Right lobe of liver (tissue), 6 donors: ENCODE results near the gene ARSB. TPM values are rescaled to one million over a fixed set of nuclear protein-coding genes. Genes with fewer than 3 reads are reported as not detected.
"Not testable (repeated sequence)": the region's sequence is repeated elsewhere in the genome, so short reads cannot be mapped to it uniquely, and the experiment has no call there.

Experiments used
- ATAC-seq, 4 donors: fragments of 200-7000 bp; cut with Tn5 transposase; one replicate each; pipeline ENCODE4 v1.9.1; 2020; ENCODE audit warnings: mild to moderate bottlenecking in 4 of 4, moderate library complexity in 4 of 4
- DNase-seq, 3 donors: peaks; one replicate each; pipeline ENCODE4 v3.0.0-alpha.2; 2020
- H3K27ac ChIP-seq, 3 donors: fragments of 200-600 bp; one replicate each; pipeline ENCODE4 v1.8.0; 2022
- H3K27me3 ChIP-seq, 2 donors: fragments of 200-600 bp; one replicate each; pipeline ENCODE4 v1.8.0; 2022
- H3K36me3 ChIP-seq, 4 donors: fragments of 200-600 bp; sonication (generic) in 1 of 4; one replicate each; pipeline versions ENCODE4 v1.5.1 to v1.8.0; 2017 to 2022; ENCODE audit warnings: control low read depth in 1 of 4
- H3K4me1 ChIP-seq, 4 donors: fragments of 200-600 bp; sonication (generic) in 1 of 4; one replicate each; pipeline versions ENCODE4 v1.5.1 to v1.8.0; 2017 to 2022; ENCODE audit warnings: control low read depth in 1 of 4
- H3K4me3 ChIP-seq, 3 donors: fragments of 200-600 bp; one replicate each; pipeline ENCODE4 v1.8.0; 2022
- H3K9me3 ChIP-seq, 4 donors: fragments of 200-600 bp; sonication (generic) in 1 of 4; one replicate each; pipeline versions ENCODE4 v1.5.1 to v1.8.0; 2017 to 2022; ENCODE audit warnings: control low read depth in 1 of 4
- POLR2A ChIP-seq: fragments of 450-650 bp; IDR thresholded peaks from one replicate; pipeline ENCODE4 v1.6.1; 2017; ENCODE audit warnings: antibody characterized with exemption, mild to moderate bottlenecking
- WGBS: methylation state at CpG from one replicate; pipeline ENCODE4 v1.1.6; 2018; ENCODE audit warnings: low coverage, low lambda C conversion rate; ENCODE audit not compliant: insufficient coverage; ENCODE audit errors: missing lambda C conversion rate; 5-methylcytosine and 5-hydroxymethylcytosine counted together
- intact Hi-C, 2 donors: fragments of 100-400 bp; cut with DNase I; formaldehyde crosslinking; loops; one replicate each; pipeline versions ENCODE4 v1.11.2 to v1.14.1; 2022
- total RNA-seq, 6 experiments: library from RNA; depleted of rRNA in 2 of 6; stranded (reverse); fragments of >200 nt in 2 of 6; fragmentation: NEBNext Ultra II Directional in 3 of 6; extraction: Animal tissue kit (Norgen Biotek cat#: 25700) in 3 of 6; gene quantifications; one replicate each; pipeline versions ENCODE4 v1.1.0 to v1.2.4, GENCODE V29; 2016 to 2023
- TF ChIP-seq, protein P1 (sequence below), 4 donors: fragments of 200-600 bp in 3 of 4; fragments of 450-650 bp in 1 of 4; IDR thresholded peaks; one replicate each; pipeline versions ENCODE4 v1.5.1 to v1.8.0; 2016 to 2022; ENCODE audit warnings: antibody characterized with exemption in 4 of 4, mild to moderate bottlenecking in 2 of 4
- donor health status: DM: no; HTN: yes; CAD: no.
- donor health status: DM: no; HTN: no; CAD: no.
- donor health status: DM: no; HTN: no; CAD: no.
- donor health status: DM: no; HTN: yes; CAD: no.
- donor health status: DM: no; HTN: yes; CAD: no.

ARSB gene
- total RNA-seq, 6 experiments from 2014 or later, result 5.0 to 11.7 (median 8.7) TPM

- Histone ChIP-seq H3K4me3 (no peak overlapping the region), H3K9me3 (no peaks in the 10 kb centered on the region), H3K27ac (no peak overlapping the region), H3K36me3 (peaks cover 0 to 6% (median 0%) of the 10 kb centered on the region in 4 donors), H3K4me1 (no peaks in the 10 kb centered on the region), H3K27me3 (no peaks in the 10 kb centered on the region)
- ATAC-seq, result no peak
- TF ChIP-seq POLR2A, result no peak
- TF ChIP-seq, protein P1, sequence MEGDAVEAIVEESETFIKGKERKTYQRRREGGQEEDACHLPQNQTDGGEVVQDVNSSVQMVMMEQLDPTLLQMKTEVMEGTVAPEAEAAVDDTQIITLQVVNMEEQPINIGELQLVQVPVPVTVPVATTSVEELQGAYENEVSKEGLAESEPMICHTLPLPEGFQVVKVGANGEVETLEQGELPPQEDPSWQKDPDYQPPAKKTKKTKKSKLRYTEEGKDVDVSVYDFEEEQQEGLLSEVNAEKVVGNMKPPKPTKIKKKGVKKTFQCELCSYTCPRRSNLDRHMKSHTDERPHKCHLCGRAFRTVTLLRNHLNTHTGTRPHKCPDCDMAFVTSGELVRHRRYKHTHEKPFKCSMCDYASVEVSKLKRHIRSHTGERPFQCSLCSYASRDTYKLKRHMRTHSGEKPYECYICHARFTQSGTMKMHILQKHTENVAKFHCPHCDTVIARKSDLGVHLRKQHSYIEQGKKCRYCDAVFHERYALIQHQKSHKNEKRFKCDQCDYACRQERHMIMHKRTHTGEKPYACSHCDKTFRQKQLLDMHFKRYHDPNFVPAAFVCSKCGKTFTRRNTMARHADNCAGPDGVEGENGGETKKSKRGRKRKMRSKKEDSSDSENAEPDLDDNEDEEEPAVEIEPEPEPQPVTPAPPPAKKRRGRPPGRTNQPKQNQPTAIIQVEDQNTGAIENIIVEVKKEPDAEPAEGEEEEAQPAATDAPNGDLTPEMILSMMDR (IDR thresholded peaks at IDR 0.05), result no peak
- no peak for DNase-seq
- intact Hi-C loops, result no loop called here
- 88% methylated on average over 2 of the region's 3 CpGs for WGBS
These were observed 103.2 kb downstream of the ARSB start for GRCh38 chr5:78881884-78882283.

GRCh38 chr5:78879516-78879915 lies 105.6 kb downstream of the ARSB start:
- ATAC-seq, result no peak
- no peaks in the 10 kb centered on the region for H3K27me3 ChIP-seq
- no peak overlapping the region for H3K4me3 ChIP-seq
- no peak overlapping the region for H3K27ac ChIP-seq
- no peaks in the 10 kb centered on the region for H3K9me3 ChIP-seq
- TF ChIP-seq, protein P1 (IDR thresholded peaks at IDR 0.05), result no peak
- no peak for TF ChIP-seq POLR2A
- no peak for DNase-seq
- intact Hi-C loops, result no loop called here
- 91% methylated on average over 10 of the region's 10 CpGs for whole genome bisulfite sequencing
- H3K36me3 ChIP-seq, result no peaks in the 10 kb centered on the region
- H3K4me1 ChIP-seq, result no peaks in the 10 kb centered on the region

- H3K27me3 ChIP-seq, H3K9me3 ChIP-seq, intact Hi-C loops, H3K4me3 ChIP-seq, H3K36me3 ChIP-seq, ATAC-seq, DNase-seq, H3K4me1 ChIP-seq, H3K27ac ChIP-seq: not testable (repeated sequence)
- 82% methylated on average over 2 of the region's 2 CpGs for WGBS
These were observed 119.0 kb downstream of the ARSB start for GRCh38 chr5:78866076-78866475.

GRCh38 chr5:78858364-78858763 lies 126.7 kb downstream of the ARSB start:
- Histone ChIP-seq H3K9me3 (no peaks in the 10 kb centered on the region), H3K36me3 (peaks cover 0 to 3% (median 0%) of the 10 kb centered on the region in 4 donors), H3K27ac (no peak overlapping the region), H3K4me3 (no peak overlapping the region), H3K4me1 (no peaks in the 10 kb centered on the region), H3K27me3 (no peaks in the 10 kb centered on the region)
- no peak for DNase-seq
- no peak for ATAC-seq
- WGBS, result 64% methylated on average over 1 of the region's 1 CpG
- TF ChIP-seq POLR2A, result no peak
- TF ChIP-seq, protein P1 (IDR thresholded peaks at IDR 0.05), result no peak
- intact Hi-C loops, result no loop called here

DNA sequence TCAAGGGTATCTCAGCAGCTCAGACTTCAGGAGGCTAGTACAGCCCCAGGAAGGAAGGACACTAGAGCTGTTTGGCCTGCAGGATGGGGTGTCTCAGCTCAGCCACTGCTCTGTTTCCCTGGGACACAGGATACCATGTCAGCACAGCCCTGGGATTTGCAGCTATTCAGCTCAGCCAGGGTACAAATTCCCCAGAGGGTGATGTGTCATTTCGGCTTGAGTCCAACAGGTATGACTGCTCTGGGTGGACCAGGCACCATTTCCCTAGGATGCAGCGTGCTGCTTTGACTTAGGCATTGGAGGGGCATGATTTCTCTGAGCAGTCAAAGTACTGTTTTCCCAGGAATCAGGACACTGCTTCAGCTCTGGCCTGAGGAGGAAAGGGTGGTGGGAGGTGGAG lies 130.1 kb downstream of the ARSB start:
- ATAC-seq (no peak), DNase-seq (no peak)
- WGBS, result 100% methylated on average over 1 of the region's 2 CpGs
- H3K27me3 ChIP-seq, result no peaks in the 10 kb centered on the region
- H3K36me3 ChIP-seq, result no peaks in the 10 kb centered on the region
- no peak for TF ChIP-seq POLR2A
- TF ChIP-seq, protein P1 (IDR thresholded peaks at IDR 0.05), result no peak
- H3K4me3 ChIP-seq, result no peak overlapping the region
- no peaks in the 10 kb centered on the region for H3K4me1 ChIP-seq
- intact Hi-C loops, result no loop called here
- H3K27ac ChIP-seq, result no peak overlapping the region
- H3K9me3 ChIP-seq, result no peaks in the 10 kb centered on the region

DNA sequence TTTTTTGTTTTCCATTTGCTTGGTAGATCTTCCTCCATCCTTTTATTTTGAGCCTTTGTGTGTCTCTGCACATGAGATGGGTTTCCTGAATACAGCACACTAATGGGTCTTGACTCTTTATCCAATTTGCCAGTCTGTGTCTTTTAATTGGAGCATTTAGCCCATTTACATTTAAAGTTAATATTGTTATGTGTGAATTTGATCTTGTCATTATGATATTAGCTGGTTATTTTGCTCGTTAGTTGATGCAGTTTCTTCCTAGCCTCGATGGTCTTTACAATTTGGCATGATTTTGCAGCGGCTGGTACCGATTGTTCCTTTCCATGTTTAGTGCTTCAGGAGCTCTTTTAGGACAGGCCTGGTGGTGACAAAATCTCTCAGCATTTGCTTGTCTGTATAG lies 133.2 kb downstream of the ARSB start:
- ATAC-seq, H3K27ac ChIP-seq, intact Hi-C loops, DNase-seq, H3K4me1 ChIP-seq, H3K4me3 ChIP-seq, H3K36me3 ChIP-seq, H3K27me3 ChIP-seq, H3K9me3 ChIP-seq: not testable (repeated sequence)
- 82% methylated on average over 4 of the region's 4 CpGs for WGBS
